ENCODE data around the gene CTNNBL1. TPM values are rescaled to one million over a fixed set of nuclear protein-coding genes. Genes with fewer than 3 reads are reported as not detected.

Gene CTNNBL1
- total and polyA plus RNA-seq, 12 donors, result 5.5 to 75.5 (median 37.7) TPM

DNA sequence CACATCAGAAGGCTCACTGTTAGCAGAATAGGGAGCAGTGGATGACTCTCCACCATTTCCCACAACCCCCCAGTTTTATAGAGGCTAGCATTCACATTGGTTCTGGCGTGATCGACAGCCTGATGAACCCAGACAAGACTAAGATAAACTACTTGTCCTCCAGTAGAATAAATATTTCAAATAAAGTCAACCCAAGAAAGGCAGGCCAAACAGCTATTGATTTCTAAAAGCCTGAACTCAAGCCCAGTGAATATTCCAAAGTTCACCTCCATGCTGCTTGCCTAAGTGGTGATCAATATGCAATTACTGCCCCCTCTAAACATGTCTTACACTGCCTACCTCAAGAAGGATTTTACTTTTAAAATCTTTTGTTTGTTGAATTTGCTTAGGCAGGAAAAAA is 104.5 kb downstream of the CTNNBL1 start:
- H3K36me3 ChIP-seq (replicated peaks in 1 of 2), result no peaks in the 10 kb centered on the region
- H3K4me3 ChIP-seq, result no peak overlapping the region
- H3K27me3 ChIP-seq, result no peaks in the 10 kb centered on the region
- peaks cover 3 to 6% of the 10 kb centered on the region in 2 donors for H3K4me1 ChIP-seq (replicated peaks in 1 of 2)
- DNase-seq, result no peak
- no peak overlapping the region for H3K27ac ChIP-seq
- intact Hi-C loops (cut with DNase I), result no loop called here
- no peaks in the 10 kb centered on the region for H3K9me3 ChIP-seq (replicated peaks in 1 of 3)
- TF ChIP-seq, protein P1, sequence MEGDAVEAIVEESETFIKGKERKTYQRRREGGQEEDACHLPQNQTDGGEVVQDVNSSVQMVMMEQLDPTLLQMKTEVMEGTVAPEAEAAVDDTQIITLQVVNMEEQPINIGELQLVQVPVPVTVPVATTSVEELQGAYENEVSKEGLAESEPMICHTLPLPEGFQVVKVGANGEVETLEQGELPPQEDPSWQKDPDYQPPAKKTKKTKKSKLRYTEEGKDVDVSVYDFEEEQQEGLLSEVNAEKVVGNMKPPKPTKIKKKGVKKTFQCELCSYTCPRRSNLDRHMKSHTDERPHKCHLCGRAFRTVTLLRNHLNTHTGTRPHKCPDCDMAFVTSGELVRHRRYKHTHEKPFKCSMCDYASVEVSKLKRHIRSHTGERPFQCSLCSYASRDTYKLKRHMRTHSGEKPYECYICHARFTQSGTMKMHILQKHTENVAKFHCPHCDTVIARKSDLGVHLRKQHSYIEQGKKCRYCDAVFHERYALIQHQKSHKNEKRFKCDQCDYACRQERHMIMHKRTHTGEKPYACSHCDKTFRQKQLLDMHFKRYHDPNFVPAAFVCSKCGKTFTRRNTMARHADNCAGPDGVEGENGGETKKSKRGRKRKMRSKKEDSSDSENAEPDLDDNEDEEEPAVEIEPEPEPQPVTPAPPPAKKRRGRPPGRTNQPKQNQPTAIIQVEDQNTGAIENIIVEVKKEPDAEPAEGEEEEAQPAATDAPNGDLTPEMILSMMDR (IDR thresholded peaks at IDR 0.05), result no peak
- no peak for TF ChIP-seq POLR2A (IDR thresholded peaks at IDR 0.05)
- WGBS, 4 donors, result 94 to 100% (median 95%) methylated on average over 2 of the region's 2 CpGs

DNA sequence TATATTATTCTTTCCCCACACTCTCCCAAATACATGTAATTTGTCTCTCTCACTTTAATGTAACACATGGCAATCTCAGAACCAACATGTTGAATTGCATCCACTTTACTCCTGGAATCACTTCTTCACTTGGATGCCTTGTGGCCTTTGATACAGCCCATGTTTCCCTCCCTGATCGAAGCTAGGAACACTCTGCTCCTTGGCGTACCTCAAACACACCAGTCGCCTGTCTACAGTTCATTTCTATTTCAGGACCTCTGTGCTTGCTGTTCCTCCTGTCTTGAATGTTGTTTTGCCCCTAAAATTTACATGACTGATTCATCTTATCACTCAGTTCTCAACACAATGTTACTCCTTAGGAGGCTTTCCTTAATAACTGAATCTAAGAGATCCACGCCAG is 106.8 kb downstream of the CTNNBL1 start:
- no peak for TF ChIP-seq POLR2A (IDR thresholded peaks at IDR 0.05)
- intact Hi-C loops (cut with DNase I), result no loop called here
- H3K4me1 ChIP-seq (replicated peaks in 1 of 2), result peaks cover 14 to 23% of the 10 kb centered on the region in 2 donors
- WGBS, 4 donors, result 97 to 100% (median 98%) methylated on average over 4 of the region's 4 CpGs
- H3K4me3 ChIP-seq, result no peak overlapping the region
- no peaks in the 10 kb centered on the region for H3K27me3 ChIP-seq
- no peak for DNase-seq
- H3K27ac ChIP-seq, result no peak overlapping the region
- H3K9me3 ChIP-seq (replicated peaks in 1 of 3), result no peaks in the 10 kb centered on the region
- no peaks in the 10 kb centered on the region for H3K36me3 ChIP-seq (replicated peaks in 1 of 2)

DNA sequence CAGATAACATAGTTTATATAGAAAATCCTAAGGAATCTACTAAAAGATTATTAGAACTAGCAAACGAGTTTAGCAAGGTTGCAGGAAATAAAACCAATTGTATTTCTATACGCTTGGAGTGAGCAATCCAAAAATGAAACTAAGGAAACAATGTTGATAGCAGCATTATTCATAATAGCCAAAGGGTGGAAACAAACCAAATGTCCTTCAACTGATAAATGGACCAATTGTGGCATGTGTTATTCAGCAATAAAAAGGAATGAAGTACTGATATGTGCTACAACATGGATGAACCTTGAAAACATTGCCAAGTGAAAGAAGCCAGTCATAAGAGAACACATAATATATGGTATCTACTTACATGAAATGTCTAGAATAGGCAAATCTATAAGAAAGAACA is 108.1 kb downstream of the CTNNBL1 start:
- Histone ChIP-seq H3K36me3 (replicated peaks in 1 of 2) (no peaks in the 10 kb centered on the region), H3K9me3 (replicated peaks in 1 of 3) (no peaks in the 10 kb centered on the region), H3K27me3 (no peaks in the 10 kb centered on the region), H3K27ac (no peak overlapping the region), H3K4me3 (no peak overlapping the region), H3K4me1 (replicated peaks in 1 of 2) (peaks cover 14 to 23% of the 10 kb centered on the region in 2 donors)
- no peak for DNase-seq
- TF ChIP-seq, protein P1 (IDR thresholded peaks at IDR 0.05), result no peak
- TF ChIP-seq POLR2A (IDR thresholded peaks at IDR 0.05), result no peak
- 30 to 44% (median 36%) methylated on average over 2 of the region's 2 CpGs for WGBS, 4 donors
- intact Hi-C loops (cut with DNase I), result no loop called here

DNA sequence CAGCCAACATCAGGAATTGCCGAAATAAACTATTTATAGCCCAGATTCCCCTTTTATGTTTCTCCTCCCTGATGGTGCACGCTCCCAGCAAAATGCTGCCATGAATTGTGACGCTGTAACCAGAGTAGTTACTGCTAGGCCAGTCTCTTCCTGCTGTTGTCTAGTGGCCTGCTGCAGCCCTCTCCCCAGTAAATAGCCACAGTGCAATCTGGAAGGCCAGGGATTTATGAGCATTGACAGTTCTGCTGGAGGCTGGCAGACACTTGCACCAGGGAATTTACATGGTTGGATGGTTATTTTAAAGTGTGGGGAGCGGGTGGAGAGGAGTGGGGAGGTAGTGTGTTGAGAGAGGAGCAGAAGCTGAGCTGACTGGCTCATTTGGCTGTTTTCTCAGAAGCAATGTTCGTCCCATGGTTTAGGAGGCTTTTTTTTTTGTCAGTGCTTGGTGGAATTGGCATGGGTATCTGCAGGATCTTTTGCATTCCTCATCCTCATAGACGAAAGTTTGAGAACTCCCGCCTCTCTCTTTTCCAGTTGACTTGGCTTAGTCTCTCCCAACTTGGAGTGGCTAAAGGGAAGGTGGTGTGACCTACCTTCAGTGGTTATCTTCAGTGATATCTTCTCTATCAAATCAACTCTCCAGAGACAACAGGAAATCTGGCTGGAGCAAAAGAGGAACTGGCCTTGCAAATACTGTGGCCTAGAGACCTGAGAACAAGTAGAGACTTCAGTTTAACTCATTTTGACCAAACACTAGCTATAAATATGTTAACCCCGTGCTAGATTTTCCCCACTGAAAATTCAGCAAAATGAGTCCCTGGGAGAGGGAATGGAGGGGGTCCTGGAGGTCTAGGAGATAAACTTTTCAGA is 109.8 kb downstream of the CTNNBL1 start:
- H3K36me3 ChIP-seq (replicated peaks in 1 of 2), result no peaks in the 10 kb centered on the region
- intact Hi-C loops (cut with DNase I), result no loop called here
- H3K9me3 ChIP-seq (replicated peaks in 1 of 3), result no peaks in the 10 kb centered on the region
- peaks cover 14 to 23% of the 10 kb centered on the region in 2 donors for H3K4me1 ChIP-seq (replicated peaks in 1 of 2)
- H3K4me3 ChIP-seq, result no peak overlapping the region
- no peak overlapping the region for H3K27ac ChIP-seq
- 79 to 87% (median 85%) methylated on average over 8 of the region's 8 CpGs for WGBS, 4 donors
- H3K27me3 ChIP-seq, result no peaks in the 10 kb centered on the region
- no peak for TF ChIP-seq POLR2A (IDR thresholded peaks at IDR 0.05)
- TF ChIP-seq, protein P1 (IDR thresholded peaks at IDR 0.05), result no peak
- DNase-seq, result no peak
